ENCODE results near the gene SPANXA2.
"Not testable (repeated sequence)": the region's sequence is repeated elsewhere in the genome, so short reads cannot be mapped to it uniquely, and the experiment has no call there.

SPANXA2 gene, protein sequence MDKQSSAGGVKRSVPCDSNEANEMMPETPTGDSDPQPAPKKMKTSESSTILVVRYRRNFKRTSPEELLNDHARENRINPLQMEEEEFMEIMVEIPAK

DNA sequence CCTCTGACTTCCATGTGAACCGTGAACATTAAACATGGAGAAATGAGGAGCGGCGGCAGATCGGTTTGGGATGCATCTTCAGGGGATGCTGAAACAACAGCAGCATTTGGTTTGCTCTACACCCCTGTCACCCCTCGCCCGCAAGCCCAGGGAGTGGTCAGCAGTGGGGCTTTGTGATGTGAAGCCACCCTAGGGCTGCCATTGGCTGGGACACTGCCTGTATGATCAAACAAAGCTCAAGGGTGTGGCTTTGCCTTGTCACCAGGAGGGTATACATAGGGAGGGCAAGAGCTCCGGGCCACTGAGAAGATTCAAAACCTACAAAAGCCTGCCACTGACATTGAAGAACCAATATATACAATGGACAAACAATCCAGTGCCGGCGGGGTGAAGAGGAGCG lies at the start of gene SPANXA2:
Gene SPANXA2 (plus strand): TSS at position 301 of the 400 bp plus-strand sequence. CDS start 60 bp downstream, at position 361.
- DNase-seq (ENCODE audit: low read depth, low spot score); CTCF ChIA-PET; H3K4me3 ChIP-seq (ENCODE audit: low read depth, low read length); POLR2A ChIA-PET: not testable (repeated sequence)

DNA sequence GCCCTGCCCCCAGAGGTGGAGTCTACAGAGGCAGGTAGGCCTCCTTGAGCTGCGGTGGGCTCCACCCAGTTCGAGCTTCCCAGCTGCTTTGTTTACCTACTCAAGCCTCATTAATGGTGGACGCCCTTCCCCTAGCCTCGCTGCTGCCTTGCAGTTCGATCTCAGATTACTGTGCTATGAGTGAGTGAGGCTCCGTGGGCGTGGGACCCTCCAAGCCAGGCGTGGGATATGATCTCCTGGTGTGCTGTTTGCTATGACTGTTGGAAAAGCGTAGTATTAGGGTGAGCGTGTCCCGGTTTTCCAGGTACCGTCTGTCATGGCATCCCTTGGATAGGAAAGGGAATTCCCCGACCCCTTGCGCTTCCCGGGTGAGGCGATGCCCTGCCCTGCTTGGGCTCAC lies 47.0 kb upstream of the SPANXA2 start:
- H3K4me3 ChIP-seq (ENCODE audit: low read depth, low read length); CTCF ChIA-PET; POLR2A ChIA-PET; DNase-seq (ENCODE audit: low read depth, low spot score): not testable (repeated sequence)

DNA sequence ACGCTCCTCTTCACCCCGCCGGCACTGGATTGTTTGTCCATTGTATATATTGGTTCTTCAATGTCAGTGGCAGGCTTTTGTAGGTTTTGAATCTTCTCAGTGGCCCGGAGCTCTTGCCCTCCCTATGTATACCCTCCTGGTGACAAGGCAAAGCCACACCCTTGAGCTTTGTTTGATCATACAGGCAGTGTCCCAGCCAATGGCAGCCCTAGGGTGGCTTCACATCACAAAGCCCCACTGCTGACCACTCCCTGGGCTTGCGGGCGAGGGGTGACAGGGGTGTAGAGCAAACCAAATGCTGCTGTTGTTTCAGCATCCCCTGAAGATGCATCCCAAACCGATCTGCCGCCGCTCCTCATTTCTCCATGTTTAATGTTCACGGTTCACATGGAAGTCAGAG lies 4.9 kb upstream of the SPANXA2 start, which contains the start of gene SPANXA1:
Gene SPANXA1 (minus strand): TSS at position 101 of the 400 bp plus-strand sequence. CDS start 60 bp downstream, at position 41.
- POLR2A ChIA-PET; DNase-seq (ENCODE audit: low read depth, low spot score): not testable (repeated sequence)

DNA sequence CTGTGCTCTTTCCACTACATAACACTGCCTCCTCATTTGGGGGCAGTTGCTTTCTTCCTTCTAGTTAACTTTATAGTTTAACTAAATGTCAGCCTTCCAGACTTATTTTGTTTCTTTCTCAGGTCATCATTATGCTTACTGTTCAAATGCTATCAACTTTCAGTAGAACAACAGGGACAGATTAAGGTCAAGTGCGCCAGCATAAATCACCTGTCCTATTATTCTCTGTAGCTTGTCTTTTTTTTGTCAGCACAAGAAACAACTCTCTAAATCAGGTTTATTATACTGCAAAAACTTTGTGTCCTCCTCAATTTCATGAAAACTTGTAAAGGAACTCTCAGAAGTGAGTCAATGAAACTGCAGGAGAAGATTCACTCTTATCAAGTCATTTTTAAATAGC lies 19.6 kb downstream of the SPANXA2 start:
- TF ChIP-seq, protein P1, sequence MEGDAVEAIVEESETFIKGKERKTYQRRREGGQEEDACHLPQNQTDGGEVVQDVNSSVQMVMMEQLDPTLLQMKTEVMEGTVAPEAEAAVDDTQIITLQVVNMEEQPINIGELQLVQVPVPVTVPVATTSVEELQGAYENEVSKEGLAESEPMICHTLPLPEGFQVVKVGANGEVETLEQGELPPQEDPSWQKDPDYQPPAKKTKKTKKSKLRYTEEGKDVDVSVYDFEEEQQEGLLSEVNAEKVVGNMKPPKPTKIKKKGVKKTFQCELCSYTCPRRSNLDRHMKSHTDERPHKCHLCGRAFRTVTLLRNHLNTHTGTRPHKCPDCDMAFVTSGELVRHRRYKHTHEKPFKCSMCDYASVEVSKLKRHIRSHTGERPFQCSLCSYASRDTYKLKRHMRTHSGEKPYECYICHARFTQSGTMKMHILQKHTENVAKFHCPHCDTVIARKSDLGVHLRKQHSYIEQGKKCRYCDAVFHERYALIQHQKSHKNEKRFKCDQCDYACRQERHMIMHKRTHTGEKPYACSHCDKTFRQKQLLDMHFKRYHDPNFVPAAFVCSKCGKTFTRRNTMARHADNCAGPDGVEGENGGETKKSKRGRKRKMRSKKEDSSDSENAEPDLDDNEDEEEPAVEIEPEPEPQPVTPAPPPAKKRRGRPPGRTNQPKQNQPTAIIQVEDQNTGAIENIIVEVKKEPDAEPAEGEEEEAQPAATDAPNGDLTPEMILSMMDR (IDR thresholded peaks at IDR 0.05; ENCODE audit: insufficient read depth, low read length, missing control alignments) = no peak
- ChIA-PET CTCF (no interaction called here), POLR2A (no interaction called here)
- DNase-seq (ENCODE audit: low read depth, low spot score) = no peak
- no peak overlapping the region for H3K4me3 ChIP-seq (ENCODE audit: low read depth, low read length)

More for the DNA sequence above, 4.9 kb upstream of the SPANXA2 start, which contains the start of gene SPANXA1:
- H3K4me3 ChIP-seq (ENCODE audit: low read depth, low read length); CTCF ChIA-PET: not testable (repeated sequence)

DNA sequence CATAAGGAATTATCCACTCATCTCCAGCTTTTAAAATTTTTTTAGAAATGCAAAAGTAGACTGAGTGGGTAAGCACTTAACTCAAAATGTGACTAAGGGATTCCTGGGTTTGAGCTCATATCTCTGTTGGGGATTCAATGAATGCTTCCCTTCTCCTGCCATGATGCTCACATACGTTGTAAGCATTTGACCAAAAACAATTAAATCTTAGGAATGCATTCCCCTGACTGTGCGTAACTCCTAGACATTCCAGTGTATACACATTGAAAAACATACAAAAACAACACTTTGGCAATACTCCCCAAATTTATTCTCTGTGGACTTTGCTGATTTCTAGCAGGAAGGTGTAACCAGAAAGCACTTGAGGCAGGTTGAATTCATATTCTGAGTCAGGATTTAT lies 29.8 kb downstream of the SPANXA2 start:
- ChIA-PET CTCF (no interaction called here), POLR2A (no interaction called here)
- H3K4me3 ChIP-seq (ENCODE audit: low read depth, low read length) = no peak overlapping the region
- TF ChIP-seq, protein P1 (IDR thresholded peaks at IDR 0.05; ENCODE audit: insufficient read depth, low read length, missing control alignments) = no peak
- peak; percentile 51 for DNase-seq (ENCODE audit: low read depth, low spot score)

DNA sequence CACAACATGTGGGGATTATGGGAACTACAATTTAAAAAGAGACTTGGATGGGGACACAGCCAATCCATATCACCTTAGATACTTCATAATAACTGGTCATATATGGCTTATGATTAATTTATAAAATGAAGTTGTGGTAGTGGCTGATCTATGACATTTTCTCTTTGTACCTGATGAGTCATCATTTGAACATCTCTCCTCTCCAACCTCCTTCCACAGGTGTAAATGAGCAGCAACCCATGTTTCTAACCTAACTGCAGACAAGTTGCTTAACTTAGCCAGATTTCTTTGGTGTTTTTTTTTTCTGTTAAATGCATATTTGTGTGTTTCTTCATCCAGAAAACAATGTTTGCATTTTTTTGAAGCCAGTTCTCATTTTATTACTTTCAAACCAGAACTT lies 42.6 kb downstream of the SPANXA2 start:
- DNase-seq (ENCODE audit: low read depth, low spot score) = no peak
- H3K4me3 ChIP-seq (ENCODE audit: low read depth, low read length) = no peak overlapping the region
- ChIA-PET CTCF (no interaction called here), POLR2A (no interaction called here)
- TF ChIP-seq, protein P1 (IDR thresholded peaks at IDR 0.05; ENCODE audit: insufficient read depth, low read length, missing control alignments) = no peak

DNA sequence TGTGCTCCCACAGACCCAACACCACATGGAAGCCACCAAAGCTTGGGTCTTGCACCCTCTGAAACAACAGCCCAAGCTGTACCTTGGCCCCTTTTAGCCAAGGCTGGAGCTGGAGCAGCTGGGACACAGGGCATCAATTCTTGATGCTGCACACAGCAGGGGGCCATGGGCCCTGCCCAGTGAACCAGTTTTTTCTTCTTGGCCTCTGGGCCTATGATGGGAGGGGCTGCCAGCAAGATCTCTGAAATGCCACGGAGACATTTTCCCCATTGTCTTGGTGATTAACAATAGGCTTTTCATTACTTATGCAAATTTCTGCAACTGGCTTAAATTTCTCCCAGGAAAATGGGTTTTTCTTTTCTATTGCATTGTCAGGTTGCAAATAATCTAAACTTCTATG lies 49.0 kb downstream of the SPANXA2 start:
- ChIA-PET POLR2A (no interaction called here), CTCF (no interaction called here)
- TF ChIP-seq, protein P1 (IDR thresholded peaks at IDR 0.05; ENCODE audit: insufficient read depth, low read length, missing control alignments) = no peak
- DNase-seq (ENCODE audit: low read depth, low spot score) = no peak
- no peak overlapping the region for H3K4me3 ChIP-seq (ENCODE audit: low read depth, low read length)

Data from AG04449 (cell line).